OCI-LY3 (cell line): ENCODE data around the gene CHPT1.

Experiments
- H2AFZ ChIP-seq: fragments of 200-600, 300-600 bp; shearing (Covaris generic); 2 replicates; pipeline ENCODE4 v1.6.0; 2014; ENCODE audit warnings: antibody characterized with exemption, low read depth, low read length
- H3K27ac ChIP-seq: fragments of 200-600, 300-600 bp; sonication (generic); 2 replicates; pipeline ENCODE4 v1.5.1; 2014; ENCODE audit warnings: mild to moderate bottlenecking, low read length, moderate library complexity, mixed read lengths
- H3K27me3 ChIP-seq: fragments of 200-600, 300-600 bp; sonication (generic); 2 replicates; pipeline ENCODE4 v1.6.1; 2014; ENCODE audit warnings: low read depth, low read length, mixed read lengths
- H3K36me3 ChIP-seq: fragments of 200-600, 300-600 bp; sonication (generic); replicated peaks from 2 replicates; pipeline ENCODE3; 2014; ENCODE audit warnings: low read depth, low read length, mixed read lengths
- H3K4me1 ChIP-seq: fragments of 300-600, 200-600 bp; sonication (generic); 2 replicates; pipeline ENCODE4 v1.6.1; 2014; ENCODE audit warnings: low read length, mixed read lengths
- H3K4me2 ChIP-seq: fragments of 200-600, 300-600 bp; sonication (generic); 2 replicates; pipeline ENCODE4 v1.6.1; 2014; ENCODE audit warnings: low read length, mixed read lengths
- H3K4me3 ChIP-seq: fragments of 300-600, 200-600 bp; sonication (generic); 2 replicates; pipeline ENCODE4 v1.5.1; 2014; ENCODE audit warnings: antibody characterized with exemption, mild to moderate bottlenecking, low read length, moderate library complexity
- H3K79me2 ChIP-seq: fragments of 300-600, 200-600 bp; shearing (Covaris generic); 2 replicates; pipeline ENCODE4 v1.6.1; 2014; ENCODE audit warnings: mild to moderate bottlenecking, low read length, mixed read lengths
- H3K9ac ChIP-seq: fragments of 300-600, 200-600 bp; shearing (Covaris generic); 2 replicates; pipeline ENCODE4 v1.6.0; 2014; ENCODE audit warnings: mild to moderate bottlenecking, low read length, moderate library complexity
- H3K9me3 ChIP-seq: fragments of 200-600, 300-600 bp; shearing (Covaris generic); 2 replicates; pipeline ENCODE4 v1.6.1; 2014; ENCODE audit warnings: low read length, mixed read lengths; ENCODE audit not compliant: insufficient read depth
- H4K20me1 ChIP-seq: fragments of 200-600, 300-600 bp; sonication (generic); 2 replicates; pipeline ENCODE4 v1.6.1; 2016; ENCODE audit warnings: low read length, mixed read lengths; ENCODE audit not compliant: insufficient read depth
- CTCF ChIP-seq: fragments of 200-600, 300-600 bp; sonication (generic); IDR thresholded peaks from 2 replicates; pipeline ENCODE4 v1.5.1; 2014; ENCODE audit warnings: antibody characterized with exemption, low read length, low read depth
- EZH2phosphoT487 ChIP-seq: fragments of 200-600 bp; shearing (Covaris generic); IDR thresholded peaks from 2 replicates; pipeline ENCODE4 v1.6.1; 2018; ENCODE audit warnings: antibody characterized with exemption, mixed run types, low read depth

The CHPT1 gene

GRCh38 chr12:101713930-101714329 lies 16.5 kb downstream of the CHPT1 start:
- TF ChIP-seq CTCF, result no peak
- no peak for TF ChIP-seq EZH2phosphoT487
- Histone ChIP-seq H3K4me1 (peaks cover 3% of the 10 kb centered on the region; the same call in 1 of the 2 replicates), H3K27me3 (no peaks in the 10 kb centered on the region), H3K9ac (no peak overlapping the region), H3K79me2 (peaks cover 3% of the 10 kb centered on the region; the same call in 1 of the 2 replicates), H3K36me3 (no peaks in the 10 kb centered on the region), H3K4me2 (no peak overlapping the region), H2AFZ (no peak overlapping the region), H3K9me3 (no peaks in the 10 kb centered on the region), H3K4me3 (no peak overlapping the region), H3K27ac (no peak overlapping the region), H4K20me1 (0 out of 2 replicates have a peak, but pooled peaks cover 4% of the 10 kb centered on the region)

GRCh38 chr12:101714877-101715444 lies 17.5 kb downstream of the CHPT1 start:
- H2AFZ ChIP-seq, result no peak overlapping the region
- no peaks in the 10 kb centered on the region for H3K79me2 ChIP-seq
- H3K36me3 ChIP-seq, result no peaks in the 10 kb centered on the region

GRCh38 chr12:101719566-101719965 lies 22.1 kb downstream of the CHPT1 start:
- no peak overlapping the region for H3K4me2 ChIP-seq
- H3K4me3 ChIP-seq, result no peak overlapping the region
- H3K9me3 ChIP-seq, result no peaks in the 10 kb centered on the region
- no peaks in the 10 kb centered on the region for H4K20me1 ChIP-seq
- H2AFZ ChIP-seq, result no peak overlapping the region
- H3K36me3 ChIP-seq, result no peaks in the 10 kb centered on the region
- no peaks in the 10 kb centered on the region for H3K79me2 ChIP-seq
- H3K27ac ChIP-seq, result no peak overlapping the region
- no peak for TF ChIP-seq CTCF
- H3K27me3 ChIP-seq, result no peaks in the 10 kb centered on the region
- H3K9ac ChIP-seq, result no peak overlapping the region
- no peaks in the 10 kb centered on the region for H3K4me1 ChIP-seq

More at GRCh38 chr12:101714877-101715444, 17.5 kb downstream of the CHPT1 start:
- no peak overlapping the region for H3K27ac ChIP-seq
- TF ChIP-seq CTCF (no peak), EZH2phosphoT487 (no peak)
- no peak overlapping the region for H3K4me2 ChIP-seq
- peaks cover 3% of the 10 kb centered on the region; the same call in 1 of the 2 replicates for H3K4me1 ChIP-seq
- H3K9me3 ChIP-seq, result no peaks in the 10 kb centered on the region
- 0 out of 2 replicates have a peak, but pooled peaks cover 4% of the 10 kb centered on the region for H4K20me1 ChIP-seq
- no peaks in the 10 kb centered on the region for H3K27me3 ChIP-seq
- H3K9ac ChIP-seq, result no peak overlapping the region
- no peak overlapping the region for H3K4me3 ChIP-seq

- Histone ChIP-seq H3K36me3 (no peaks in the 10 kb centered on the region), H3K9me3 (no peaks in the 10 kb centered on the region), H3K4me2 (no peak overlapping the region), H3K4me1 (no peaks in the 10 kb centered on the region), H3K79me2 (no peaks in the 10 kb centered on the region), H4K20me1 (no peaks in the 10 kb centered on the region), H3K4me3 (no peak overlapping the region), H2AFZ (no peak overlapping the region), H3K27me3 (no peaks in the 10 kb centered on the region), H3K27ac (no peak overlapping the region), H3K9ac (no peak overlapping the region)
- TF ChIP-seq EZH2phosphoT487 (no peak), CTCF (no peak)
Observed at GRCh38 chr12:101720118-101720517, 22.7 kb downstream of the CHPT1 start.
